Osteocyte (in vitro differentiated cells): Measurements from ENCODE around the gene CUL1. TPM values are rescaled to one million over a fixed set of nuclear protein-coding genes. Genes with fewer than 3 reads are reported as not detected.
"Not testable (repeated sequence)": the region's sequence is repeated elsewhere in the genome, so short reads cannot be mapped to it uniquely, and the experiment has no call there.

Source experiments
- DNase-seq: peaks from one replicate; pipeline ENCODE4 v3.0.0; 2021; ENCODE audit warnings: mixed read lengths; ENCODE audit not compliant: unreplicated experiment; ENCODE audit errors: extremely low spot score
- H3K27ac Mint-ChIP-seq: one replicate; pipeline ENCODE4 v1.8.0; 2021; ENCODE audit warnings: mild to moderate bottlenecking, mixed read lengths; ENCODE audit not compliant: unreplicated experiment
- H3K27me3 Mint-ChIP-seq: one replicate; pipeline ENCODE4 v1.8.0; 2021; ENCODE audit warnings: mixed read lengths; ENCODE audit not compliant: unreplicated experiment
- H3K36me3 Mint-ChIP-seq: one replicate; pipeline ENCODE4 v1.8.0; 2021; ENCODE audit warnings: mixed read lengths; ENCODE audit not compliant: unreplicated experiment
- H3K4me1 Mint-ChIP-seq: one replicate; pipeline ENCODE4 v1.8.0; 2021; ENCODE audit warnings: mixed read lengths; ENCODE audit not compliant: unreplicated experiment
- H3K4me3 Mint-ChIP-seq: one replicate; pipeline ENCODE4 v1.8.0; 2021; ENCODE audit warnings: mild to moderate bottlenecking, moderate library complexity, mixed read lengths; ENCODE audit not compliant: unreplicated experiment
- H3K9me3 Mint-ChIP-seq: one replicate; pipeline ENCODE4 v1.8.0; 2021; ENCODE audit warnings: mixed read lengths; ENCODE audit not compliant: unreplicated experiment
- CTCF ChIP-seq: fragments of 200-600 bp; sonication (generic); IDR thresholded peaks from 2 replicates; pipeline ENCODE4 v1.5.0; 2021; ENCODE audit warnings: antibody characterized with exemption, mild to moderate bottlenecking, moderate library complexity
- total RNA-seq: library from RNA; stranded (reverse); gene quantifications from 2 replicates; pipeline ENCODE4 v1.2.1, GENCODE V29; 2021

Gene CUL1
- total RNA-seq, 1 donor from 2014 or later: 45.6 TPM

GRCh38 chr7:148702876-148703670 lies 4.4 kb downstream of the CUL1 start:
- no peaks in the 10 kb centered on the region for H3K27me3 Mint-ChIP-seq

DNA sequence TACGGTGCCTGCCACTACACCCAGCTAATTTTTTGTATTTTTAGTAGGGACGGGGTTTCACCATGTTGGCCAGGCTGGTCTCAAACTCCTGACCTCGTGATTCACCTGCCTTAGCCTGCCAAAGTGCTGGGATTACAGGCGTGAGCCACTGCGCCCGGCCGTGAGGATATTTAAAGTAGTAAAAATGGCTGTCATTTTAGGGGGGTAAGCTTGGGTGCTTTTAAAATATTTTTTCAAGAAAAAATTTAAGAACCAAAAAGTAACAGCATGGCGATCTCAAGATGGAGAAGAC lies 4.9 kb downstream of the CUL1 start:
- not testable (repeated sequence) for DNase-seq, H3K4me3 Mint-ChIP-seq, H3K27ac Mint-ChIP-seq, H3K36me3 Mint-ChIP-seq, H3K27me3 Mint-ChIP-seq, H3K9me3 Mint-ChIP-seq
- peaks cover 72% of the 10 kb centered on the region for H3K4me1 Mint-ChIP-seq

More at GRCh38 chr7:148702876-148703670, 4.4 kb downstream of the CUL1 start:
- Mint-ChIP-seq H3K4me1 (peaks cover 67% of the 10 kb centered on the region), H3K4me3 (no peak overlapping the region), H3K27ac (peak overlapping the region; percentile 7), H3K9me3 (no peaks in the 10 kb centered on the region), H3K36me3 (no peaks in the 10 kb centered on the region)
- TF ChIP-seq CTCF: no peak
- no peak for DNase-seq

- H3K27me3 Mint-ChIP-seq: no peaks in the 10 kb centered on the region
These were observed 5.5 kb downstream of the CUL1 start for GRCh38 chr7:148704189-148704588.

DNA sequence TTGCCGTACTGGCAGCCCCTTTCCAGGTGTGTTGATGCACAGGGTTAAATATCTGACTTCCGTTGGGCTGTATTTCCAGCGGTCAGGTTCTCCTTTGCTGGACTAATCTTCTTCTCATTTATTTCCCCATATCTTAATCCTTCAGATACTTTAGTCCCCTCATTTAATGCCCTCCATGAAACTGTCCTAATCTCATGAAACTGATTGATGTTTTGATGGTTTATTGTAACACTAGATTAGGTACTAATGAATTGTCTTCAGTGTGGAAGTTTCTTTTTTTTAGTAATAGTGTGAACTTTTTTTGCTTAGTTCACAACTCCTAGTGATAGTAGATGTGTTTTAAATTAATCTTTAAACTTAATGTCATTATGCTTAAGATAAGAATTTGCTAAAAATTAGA lies 6.3 kb downstream of the CUL1 start:
- DNase-seq: no peak
- H3K4me3 Mint-ChIP-seq: no peak overlapping the region
- no peaks in the 10 kb centered on the region for H3K36me3 Mint-ChIP-seq
- no peak for TF ChIP-seq CTCF
- peaks cover 74% of the 10 kb centered on the region for H3K4me1 Mint-ChIP-seq
- H3K27me3 Mint-ChIP-seq: no peaks in the 10 kb centered on the region
- H3K9me3 Mint-ChIP-seq: no peaks in the 10 kb centered on the region
- H3K27ac Mint-ChIP-seq: no peak overlapping the region

More at GRCh38 chr7:148704189-148704588, 5.5 kb downstream of the CUL1 start:
- no peak for TF ChIP-seq CTCF
- H3K4me3 Mint-ChIP-seq: no peak overlapping the region
- DNase-seq: no peak
- H3K36me3 Mint-ChIP-seq: no peaks in the 10 kb centered on the region
- no peaks in the 10 kb centered on the region for H3K9me3 Mint-ChIP-seq
- H3K27ac Mint-ChIP-seq: no peak overlapping the region
- peaks cover 74% of the 10 kb centered on the region for H3K4me1 Mint-ChIP-seq

GRCh38 chr7:148706368-148706767 lies 7.7 kb downstream of the CUL1 start:
- peaks cover 62% of the 10 kb centered on the region for H3K4me1 Mint-ChIP-seq
- TF ChIP-seq CTCF: no peak
- H3K9me3 Mint-ChIP-seq: no peaks in the 10 kb centered on the region
- H3K27ac Mint-ChIP-seq: no peak overlapping the region
- H3K4me3 Mint-ChIP-seq: no peak overlapping the region
- H3K27me3 Mint-ChIP-seq: no peaks in the 10 kb centered on the region
- no peaks in the 10 kb centered on the region for H3K36me3 Mint-ChIP-seq
- no peak for DNase-seq
